Skeletal muscle tissue (tissue), 4 donors: ENCODE measurements around the gene DUOX1. TPM values are rescaled to one million over a fixed set of nuclear protein-coding genes. Genes with fewer than 3 reads are reported as not detected.

Experiments
- H3K27ac ChIP-seq: one replicate; pipeline ENCODE4 v1.7.0; 2013; ENCODE audit warnings: mild to moderate bottlenecking, low read depth, low read length, inconsistent platforms
- H3K27me3 ChIP-seq, 3 donors: one replicate each; pipeline ENCODE4 v1.7.0; 2013; ENCODE audit warnings: low read length in 3 of 3; ENCODE audit not compliant: control insufficient read depth in 3 of 3, insufficient read depth in 3 of 3
- H3K36me3 ChIP-seq, 3 donors: one replicate each; pipeline ENCODE4 v1.7.0; 2013; ENCODE audit warnings: low read length in 3 of 3; ENCODE audit not compliant: control insufficient read depth in 3 of 3, insufficient read depth in 3 of 3
- H3K4me1 ChIP-seq, 3 donors: one replicate each; pipeline ENCODE4 v1.7.0; 2013; ENCODE audit warnings: low read length in 3 of 3, mild to moderate bottlenecking in 3 of 3; ENCODE audit not compliant: control insufficient read depth in 3 of 3, insufficient read depth in 3 of 3
- H3K4me3 ChIP-seq, 3 donors: one replicate each; pipeline ENCODE4 v1.7.0; 2013; ENCODE audit warnings: low read length in 3 of 3
- H3K9ac ChIP-seq, 3 donors: one replicate each; pipeline ENCODE4 v1.7.0; 2013; ENCODE audit warnings: low read length in 3 of 3, mild to moderate bottlenecking in 3 of 3, moderate library complexity in 2 of 3, low read depth in 1 of 3
- H3K9me3 ChIP-seq, 3 donors: one replicate each; pipeline ENCODE4 v1.7.0; 2013; ENCODE audit warnings: low read length in 3 of 3; ENCODE audit not compliant: control insufficient read depth in 3 of 3
- total RNA-seq: library from RNA; depleted of rRNA; stranded (reverse); fragments of >200 nt; gene quantifications from one replicate; pipeline ENCODE4 v1.2.3, GENCODE V29; 2014
- donor health status: Osteomylitis.

DUOX1 gene
- total RNA-seq, 1 donor from 2014 or later: under 0.01 TPM

DNA sequence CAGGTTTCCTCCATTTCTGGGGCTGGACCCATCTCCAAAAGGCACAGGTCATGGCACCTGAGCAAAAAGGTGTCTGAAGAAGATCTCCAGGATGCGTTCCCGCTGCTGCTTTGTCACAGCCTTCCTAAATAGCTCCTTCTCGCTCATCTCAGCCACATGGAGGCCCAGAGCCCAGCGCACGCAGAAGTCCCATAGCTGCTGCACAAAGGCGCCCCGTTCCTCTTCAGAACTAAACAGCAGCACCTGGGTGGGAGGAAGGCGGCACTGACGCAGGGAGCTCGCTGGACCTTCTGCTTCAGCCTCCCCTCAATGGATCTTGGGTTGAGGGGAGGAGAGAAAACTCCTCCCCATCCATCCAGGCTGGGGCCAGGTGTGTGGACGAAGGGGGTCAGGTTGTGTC is 24.2 kb upstream of the DUOX1 start:
- no peaks in the 10 kb centered on the region for H3K36me3 ChIP-seq
- H3K4me1 ChIP-seq: no peaks in the 10 kb centered on the region
- no peak overlapping the region for H3K9ac ChIP-seq
- H3K27ac ChIP-seq: no peak overlapping the region
- peaks cover 26 to 29% (median 29%) of the 10 kb centered on the region in 3 donors for H3K27me3 ChIP-seq
- H3K9me3 ChIP-seq: no peaks in the 10 kb centered on the region
- H3K4me3 ChIP-seq: no peak overlapping the region

DNA sequence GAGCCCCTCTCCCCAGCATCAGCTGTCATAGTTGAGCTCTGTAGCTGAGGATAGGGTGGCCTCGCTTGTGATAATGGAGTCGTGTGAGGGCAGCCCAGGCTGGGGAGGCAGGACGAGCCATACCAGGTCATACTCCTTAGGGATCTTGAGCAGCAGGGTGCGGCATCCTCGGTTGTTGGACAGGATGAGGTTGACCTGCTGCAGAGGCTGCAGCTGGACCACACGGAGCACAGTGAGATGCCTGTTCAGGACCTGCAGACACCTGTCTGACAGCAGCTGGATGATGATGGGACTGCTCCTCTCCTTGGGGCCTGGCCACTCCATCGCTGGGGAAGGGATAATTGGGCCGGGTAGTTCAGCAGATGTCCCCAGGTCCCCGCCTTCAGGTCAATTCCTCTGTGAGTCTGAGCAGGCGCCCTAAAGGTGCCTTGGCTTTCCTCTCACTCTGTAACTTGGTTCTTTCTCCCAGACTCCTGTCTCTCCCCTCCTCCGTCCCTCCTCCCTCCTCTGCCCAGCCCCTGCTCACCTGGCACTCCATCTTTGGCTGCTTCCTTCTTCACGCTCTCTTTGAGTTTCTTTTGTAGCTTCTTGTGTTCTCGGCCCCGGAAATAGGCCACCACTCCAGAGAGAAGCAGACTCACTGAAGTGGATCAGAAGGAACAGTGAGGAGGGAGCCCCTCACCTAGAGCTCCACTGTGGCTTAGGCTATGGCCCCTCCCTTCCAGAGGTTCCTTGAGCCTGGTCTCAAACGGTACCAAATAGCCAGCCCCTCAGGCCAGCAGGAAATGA is 23.6 kb upstream of the DUOX1 start:
- H3K9ac ChIP-seq: no peak overlapping the region
- no peak overlapping the region for H3K27ac ChIP-seq
- H3K9me3 ChIP-seq: no peaks in the 10 kb centered on the region
- H3K4me1 ChIP-seq: no peaks in the 10 kb centered on the region
- H3K4me3 ChIP-seq: no peak overlapping the region
- no peaks in the 10 kb centered on the region for H3K36me3 ChIP-seq
- H3K27me3 ChIP-seq: peaks cover 28 to 31% (median 30%) of the 10 kb centered on the region in 3 donors

DNA sequence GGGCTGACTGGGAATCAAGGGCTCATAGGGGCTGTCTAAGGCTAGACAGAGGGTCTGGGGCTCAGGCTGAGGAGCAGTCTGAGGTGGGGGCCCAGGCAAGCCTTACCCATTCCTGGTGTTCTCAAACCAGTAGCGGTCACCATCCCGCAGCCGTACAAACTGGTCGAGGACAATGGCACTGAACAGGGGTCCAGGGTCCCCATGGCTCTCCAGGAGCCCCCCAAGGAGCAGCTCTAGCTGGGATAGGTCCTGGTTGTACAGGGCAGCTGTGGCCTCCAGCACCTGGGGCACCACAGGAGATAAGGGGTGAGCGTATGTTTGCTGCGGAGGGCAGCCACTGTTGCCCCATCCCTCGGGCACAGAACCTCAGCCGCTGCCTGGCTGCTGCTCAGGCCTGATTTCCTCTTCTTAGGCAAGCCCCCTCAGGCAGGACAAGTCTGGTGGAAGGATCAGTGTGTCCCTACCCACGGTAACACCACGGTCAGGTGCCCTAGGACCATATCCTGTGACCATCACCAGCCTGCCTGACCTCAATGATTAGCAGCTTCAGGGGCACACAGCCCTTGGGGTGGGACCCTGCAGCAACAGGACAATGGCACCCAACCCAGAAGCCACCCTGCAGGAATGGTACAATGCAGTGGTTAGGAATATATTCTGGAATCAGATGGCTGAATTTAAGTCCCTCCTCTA is 21.7 kb upstream of the DUOX1 start:
- H3K9me3 ChIP-seq: no peaks in the 10 kb centered on the region
- H3K4me3 ChIP-seq: no peak overlapping the region
- H3K9ac ChIP-seq: no peak overlapping the region
- peaks cover 6 to 9% (median 6%) of the 10 kb centered on the region in 3 donors for H3K4me1 ChIP-seq
- no peak overlapping the region for H3K27ac ChIP-seq
- H3K36me3 ChIP-seq: no peaks in the 10 kb centered on the region
- peaks cover 41 to 47% (median 43%) of the 10 kb centered on the region in 3 donors for H3K27me3 ChIP-seq

DNA sequence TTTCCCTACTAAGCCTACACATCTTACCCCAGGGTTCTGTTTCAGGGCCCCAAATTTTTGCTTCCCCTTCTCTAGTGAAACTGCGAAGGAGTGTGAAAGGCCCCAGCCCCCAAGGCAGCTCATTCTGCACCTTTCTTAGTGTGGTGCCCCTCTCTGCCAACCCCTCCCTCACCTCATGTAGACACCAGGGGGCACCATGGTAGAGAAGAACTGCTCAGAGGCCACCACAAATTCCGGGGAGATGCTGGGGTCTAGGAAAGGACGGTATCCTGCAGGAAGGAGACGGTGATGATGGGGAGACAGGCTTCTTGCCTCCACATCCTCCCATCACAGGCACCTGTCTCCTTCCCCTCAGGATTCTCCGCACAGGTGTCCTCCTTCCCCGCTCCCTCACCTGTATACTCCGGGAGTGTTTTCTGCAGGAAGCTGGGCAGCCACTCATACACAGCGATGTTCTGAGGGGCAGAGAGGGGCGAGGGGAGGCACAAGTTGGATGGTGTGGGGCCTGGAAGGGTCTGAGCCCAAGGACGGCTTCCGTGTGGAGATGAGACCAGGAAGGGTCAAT is 19.5 kb upstream of the DUOX1 start:
- peaks cover 64 to 69% (median 65%) of the 10 kb centered on the region in 3 donors for H3K27me3 ChIP-seq

DNA sequence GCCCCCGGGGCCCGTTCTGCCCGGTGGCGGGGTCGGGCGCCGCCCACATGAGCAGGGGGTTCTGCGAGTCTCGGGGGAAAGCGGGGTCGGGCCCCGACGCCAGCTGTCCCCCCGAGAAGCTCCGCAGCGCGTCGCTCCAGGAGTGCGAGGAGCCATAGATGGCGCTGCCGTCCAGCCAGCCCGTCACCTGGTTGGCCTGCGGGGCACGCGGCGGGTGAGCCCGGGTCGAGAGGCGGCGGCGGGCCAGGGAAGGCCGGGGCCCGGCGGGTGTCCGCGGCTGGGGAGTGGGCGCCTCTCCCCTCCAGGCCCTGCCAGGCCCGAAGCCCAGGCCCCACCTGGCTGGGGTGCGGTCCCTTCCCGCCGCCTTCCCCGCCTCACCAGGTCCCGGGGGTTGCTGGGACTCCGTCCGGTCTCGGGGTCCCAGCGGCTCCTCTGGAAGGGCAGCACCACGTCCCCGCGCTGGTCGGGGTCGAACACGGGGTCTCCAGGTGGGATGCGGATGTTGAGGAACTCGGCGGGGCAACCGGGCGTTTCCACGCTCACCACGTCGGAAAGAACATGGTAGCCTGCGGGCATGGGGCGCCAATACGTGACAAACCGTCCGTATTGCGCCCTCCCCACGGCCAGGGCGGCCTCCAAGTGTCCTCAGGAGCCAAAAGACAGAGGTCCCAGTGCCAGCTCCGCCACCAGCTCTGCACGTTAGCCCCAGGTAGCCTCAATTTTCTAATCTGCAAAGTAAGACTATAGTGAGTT is 18.2 kb upstream of the DUOX1 start:
- H3K4me1 ChIP-seq: peaks cover 12 to 24% (median 19%) of the 10 kb centered on the region in 3 donors
- peaks cover 76 to 82% (median 77%) of the 10 kb centered on the region in 3 donors for H3K27me3 ChIP-seq
- H3K27ac ChIP-seq: no peak overlapping the region
- H3K4me3 ChIP-seq: no peak overlapping the region
- no peaks in the 10 kb centered on the region for H3K9me3 ChIP-seq
- no peak overlapping the region for H3K9ac ChIP-seq
- no peaks in the 10 kb centered on the region for H3K36me3 ChIP-seq

More for the DNA sequence above, 19.5 kb upstream of the DUOX1 start:
- H3K4me1 ChIP-seq: peaks cover 12 to 21% (median 15%) of the 10 kb centered on the region in 3 donors
- H3K36me3 ChIP-seq: no peaks in the 10 kb centered on the region
- no peak overlapping the region for H3K27ac ChIP-seq
- H3K9me3 ChIP-seq: no peaks in the 10 kb centered on the region
- no peak overlapping the region for H3K4me3 ChIP-seq
- no peak overlapping the region for H3K9ac ChIP-seq

DNA sequence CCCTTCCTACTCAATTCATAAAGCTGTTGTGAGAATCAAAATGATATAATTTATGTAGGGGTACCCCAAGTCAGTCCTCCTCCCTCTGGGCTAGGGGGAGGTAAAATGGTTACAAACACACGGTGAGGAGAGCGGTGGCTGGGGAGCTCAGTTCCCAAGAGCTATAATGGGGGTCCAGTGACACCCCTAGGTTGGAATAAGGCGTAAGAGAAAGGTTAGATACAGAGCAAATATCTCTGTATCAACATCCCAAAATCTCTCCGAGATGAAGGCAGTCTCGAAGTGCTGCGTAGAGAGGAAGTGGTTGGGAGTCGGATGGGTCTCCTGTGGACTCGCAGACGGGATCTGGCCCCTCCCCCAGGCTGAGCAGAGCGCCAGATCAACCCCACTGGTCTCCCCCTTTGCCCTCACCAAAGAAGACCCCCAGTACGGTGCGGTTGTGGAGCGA is 17.6 kb upstream of the DUOX1 start:
- peaks cover 82 to 88% (median 83%) of the 10 kb centered on the region in 3 donors for H3K27me3 ChIP-seq
- H3K4me1 ChIP-seq: peaks cover 18 to 30% (median 22%) of the 10 kb centered on the region in 3 donors
- H3K9ac ChIP-seq: no peak overlapping the region
- no peak overlapping the region for H3K27ac ChIP-seq
- H3K9me3 ChIP-seq: no peaks in the 10 kb centered on the region
- H3K36me3 ChIP-seq: no peaks in the 10 kb centered on the region
- no peak overlapping the region for H3K4me3 ChIP-seq

DNA sequence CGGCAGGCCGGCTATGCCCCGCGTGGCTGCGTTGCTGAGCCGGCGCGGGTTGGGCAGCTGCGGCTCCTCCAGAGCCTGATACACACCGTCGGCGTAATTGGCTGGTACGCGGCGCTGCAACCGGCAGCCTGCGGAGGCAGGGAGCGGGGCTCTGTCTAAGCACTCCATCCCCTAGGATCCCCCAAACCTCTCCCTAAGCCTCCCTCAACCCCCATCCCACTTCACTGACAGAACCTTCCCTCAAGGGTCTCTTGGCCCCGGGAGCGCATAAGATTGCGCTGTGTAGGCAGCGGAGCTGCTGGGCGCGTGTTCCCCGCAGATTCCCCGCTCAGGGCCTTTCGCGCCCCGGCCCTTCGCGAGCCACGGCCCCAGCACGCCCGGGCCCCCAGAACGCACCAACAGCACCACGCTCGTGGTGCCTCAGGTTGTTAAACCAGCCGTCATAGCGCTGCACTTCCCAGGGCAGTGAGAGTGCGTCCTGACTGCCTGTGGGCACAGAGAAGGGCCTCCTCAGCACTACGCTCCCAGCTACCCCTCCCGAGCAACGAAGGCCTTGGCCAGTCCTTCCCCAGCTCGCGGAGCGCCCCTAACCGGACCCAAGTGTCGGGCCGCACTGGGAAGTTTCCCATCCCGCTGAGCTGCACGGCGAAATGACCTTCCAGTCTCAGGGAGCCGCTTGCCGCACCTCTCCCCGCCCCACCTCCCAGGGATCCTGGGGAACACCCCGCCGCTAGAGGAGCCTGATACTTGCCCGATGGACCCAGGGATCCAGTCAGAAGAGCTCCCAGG is 17.0 kb upstream of the DUOX1 start:
- peaks cover 88 to 94% (median 90%) of the 10 kb centered on the region in 3 donors for H3K27me3 ChIP-seq
- no peaks in the 10 kb centered on the region for H3K36me3 ChIP-seq
- H3K27ac ChIP-seq: no peak overlapping the region
- peaks cover 22 to 35% (median 25%) of the 10 kb centered on the region in 3 donors for H3K4me1 ChIP-seq
- no peak overlapping the region for H3K4me3 ChIP-seq
- H3K9me3 ChIP-seq: no peaks in the 10 kb centered on the region
- H3K9ac ChIP-seq: no peak overlapping the region

DNA sequence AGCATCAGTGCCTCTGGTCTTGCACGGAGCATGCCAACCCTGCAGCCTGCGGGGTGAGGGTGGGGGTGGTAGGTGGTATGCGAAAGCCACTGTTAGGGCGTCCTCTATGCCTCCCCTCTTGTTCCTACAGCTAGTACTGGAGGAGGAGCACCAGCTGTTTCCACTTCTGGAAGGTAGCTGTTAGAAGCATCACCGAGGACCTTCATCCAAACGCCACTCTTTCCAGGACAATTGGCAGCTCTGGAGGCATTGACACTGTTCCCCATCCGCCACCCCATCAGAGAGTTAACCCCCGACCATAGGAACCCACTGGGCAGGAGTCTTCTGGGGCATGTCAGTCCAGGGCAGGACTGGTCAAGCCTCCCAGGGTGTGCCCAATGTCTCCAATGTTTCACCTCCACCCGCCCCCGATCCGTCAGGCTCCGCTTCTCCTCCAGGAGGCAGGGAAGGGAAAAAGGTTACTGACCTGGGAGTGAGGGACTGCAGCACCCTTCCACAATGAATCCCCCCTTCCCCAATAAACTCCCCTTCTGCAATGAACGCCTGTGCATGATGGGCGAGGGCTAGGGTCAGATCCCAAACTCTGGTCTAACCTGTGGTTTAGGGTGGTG is 16.3 kb upstream of the DUOX1 start:
- no peak overlapping the region for H3K9ac ChIP-seq
- H3K4me1 ChIP-seq: peaks cover 23 to 37% (median 27%) of the 10 kb centered on the region in 3 donors
- no peaks in the 10 kb centered on the region for H3K36me3 ChIP-seq
- peaks cover 84 to 89% (median 88%) of the 10 kb centered on the region in 3 donors for H3K27me3 ChIP-seq
- H3K4me3 ChIP-seq: no peak overlapping the region
- H3K9me3 ChIP-seq: no peaks in the 10 kb centered on the region
- H3K27ac ChIP-seq: no peak overlapping the region
